H1 (cell line): ENCODE results near the gene NRP2. TPM values are rescaled to one million over a fixed set of nuclear protein-coding genes. Genes with fewer than 3 reads are reported as not detected.

ENCODE experiments used
- CTCF ChIA-PET: fragments of 300-600 bp; sonication (Branson Sonifier 250); formaldehyde crosslinking; loops from one replicate; lab custom pipeline; 2021; ENCODE audit not compliant: partially characterized antibody; lab: Charles Lee
- POLR2A ChIA-PET: fragments of 300-600 bp; sonication (Branson Sonifier 250); formaldehyde crosslinking; loops from one replicate; lab custom pipeline; 2021; ENCODE audit warnings: inconsistent platforms; ENCODE audit not compliant: partially characterized antibody; lab: Charles Lee
- DNase-seq, 2 experiments: peaks; one replicate each; pipeline versions ENCODE4 v3.0.0 to v3.0.0-alpha.2; 2010 to 2022; ENCODE audit warnings: low spot score in 2 of 2, low read depth in 1 of 2, mixed read lengths in 1 of 2
- FAIRE-seq: peaks from 2 replicates; lab custom pipeline; 2011; peaks lifted over from hg19 to GRCh38; lab: Jason Lieb, UNC
- H2AFZ ChIP-seq: 2 replicates; pipeline ENCODE4 v1.8.1; 2012; ENCODE audit warnings: low read length, inconsistent platforms
- H2AK5ac ChIP-seq: 2 replicates; pipeline ENCODE4 v1.6.1; 2013; ENCODE audit warnings: low read depth, low read length
- H2BK120ac ChIP-seq: replicated peaks from 2 replicates; pipeline ENCODE3; 2013; ENCODE audit warnings: low read depth, low read length, inconsistent platforms
- H2BK12ac ChIP-seq: 2 replicates; pipeline ENCODE4 v1.6.1; 2013; ENCODE audit warnings: low read depth, low read length
- H2BK15ac ChIP-seq: 2 replicates; pipeline ENCODE4 v1.6.1; 2013; ENCODE audit warnings: low read length
- H2BK20ac ChIP-seq: 2 replicates; pipeline ENCODE4 v1.6.1; 2013; ENCODE audit warnings: low read length
- H2BK5ac ChIP-seq: 2 replicates; pipeline ENCODE4 v1.6.1; 2013; ENCODE audit warnings: low read depth, low read length
- H3K14ac ChIP-seq: 2 replicates; pipeline ENCODE4 v1.6.1; 2013; ENCODE audit warnings: inconsistent platforms; ENCODE audit not compliant: insufficient read length
- H3K18ac ChIP-seq: 2 replicates; pipeline ENCODE4 v1.6.1; 2013; ENCODE audit warnings: low read length; ENCODE audit errors: extremely low read depth
- H3K23ac ChIP-seq: 2 replicates; pipeline ENCODE4 v1.6.1; 2013; ENCODE audit warnings: inconsistent platforms; ENCODE audit not compliant: insufficient read length
- H3K23me2 ChIP-seq: 2 replicates; pipeline ENCODE4 v1.6.1; 2013; ENCODE audit warnings: low read depth, low read length
- H3K27ac ChIP-seq: 2 replicates; pipeline ENCODE4 v1.6.1; 2011; ENCODE audit warnings: low read depth, low read length, inconsistent platforms
- H3K27me3 ChIP-seq, 4 experiments: replicated peaks in 1 of 4; 1 replicate in 1 of 4; 2 replicates in 3 of 4; pipeline versions ENCODE4 v1.6.1 to v1.8.1; 2011 to 2013; ENCODE audit warnings: low read length in 3 of 4, mild to moderate bottlenecking in 3 of 4, inconsistent platforms in 2 of 4, mixed read lengths in 2 of 4, moderate library complexity in 1 of 4; ENCODE audit not compliant: control insufficient read depth in 3 of 4, insufficient read depth in 3 of 4; ENCODE audit errors: extremely low read depth in 1 of 4
- H3K36me3 ChIP-seq, 4 experiments: 2 replicates each; pipeline versions ENCODE4 v1.6.1 to v1.8.1; 2011 to 2013; ENCODE audit warnings: mild to moderate bottlenecking in 4 of 4, low read length in 3 of 4, moderate library complexity in 2 of 4, control low read depth in 1 of 4, inconsistent platforms in 1 of 4; ENCODE audit not compliant: insufficient read depth in 4 of 4, control insufficient read depth in 2 of 4
- H3K4ac ChIP-seq: replicated peaks from 2 replicates; pipeline ENCODE3; 2013; ENCODE audit warnings: low read length, low read depth, mixed read lengths, inconsistent platforms; ENCODE audit not compliant: insufficient read length
- H3K4me1 ChIP-seq, 4 experiments: replicated peaks in 1 of 4; 1 replicate in 1 of 4; 2 replicates in 3 of 4; pipeline versions ENCODE4 v1.6.1 to v1.8.1; 2011 to 2013; ENCODE audit warnings: low read length in 3 of 4, inconsistent platforms in 2 of 4, mixed read lengths in 1 of 4; ENCODE audit not compliant: insufficient read depth in 4 of 4, control insufficient read depth in 3 of 4
- H3K4me2 ChIP-seq, 2 experiments: 2 replicates each; pipeline versions ENCODE4 v1.6.1 to v1.8.1; 2011 to 2013; ENCODE audit warnings: low read depth in 2 of 2, low read length in 2 of 2, control low read depth in 1 of 2, inconsistent platforms in 1 of 2, mild to moderate bottlenecking in 1 of 2; ENCODE audit not compliant: insufficient read depth in 1 of 2
- H3K4me3 ChIP-seq, 4 experiments: fragments of 200-600, 300-600 bp in 1 of 4; sonication (generic), shearing (Covaris generic), sonication (Bioruptor Twin) in 1 of 4; 2 replicates each; pipeline versions ENCODE4 v1.5.1 to v1.8.1; 2011 to 2016; ENCODE audit warnings: low read length in 4 of 4, low read depth in 3 of 4, control low read depth in 2 of 4, inconsistent platforms in 2 of 4, mild to moderate bottlenecking in 2 of 4, mixed read lengths in 1 of 4, moderate library complexity in 1 of 4; ENCODE audit not compliant: insufficient read depth in 2 of 4; ENCODE audit errors: extremely low read depth in 1 of 4
- H3K56ac ChIP-seq: replicated peaks from 2 replicates; pipeline ENCODE3; 2013; ENCODE audit warnings: low read depth, mild to moderate bottlenecking, mixed read lengths, low read length, inconsistent platforms; ENCODE audit not compliant: insufficient read length
- H3K79me1 ChIP-seq: 2 replicates; pipeline ENCODE4 v1.6.1; 2013; ENCODE audit warnings: low read depth, low read length, control low read depth
- H3K79me2 ChIP-seq, 2 experiments: 2 replicates each; pipeline versions ENCODE4 v1.6.1 to v1.8.1; 2012 to 2013; ENCODE audit warnings: low read length in 2 of 2, mild to moderate bottlenecking in 2 of 2, inconsistent platforms in 1 of 2; ENCODE audit not compliant: insufficient read depth in 2 of 2, control insufficient read depth in 1 of 2
- H3K9ac ChIP-seq, 4 experiments: replicated peaks in 1 of 4; 1 replicate in 1 of 4; 2 replicates in 3 of 4; pipeline versions ENCODE4 v1.6.1 to v1.8.1; 2011 to 2013; ENCODE audit warnings: low read depth in 3 of 4, low read length in 3 of 4, control low read depth in 2 of 4, mild to moderate bottlenecking in 2 of 4, moderate library complexity in 2 of 4, inconsistent platforms in 1 of 4; ENCODE audit errors: extremely low read depth in 1 of 4
- H3K9me3 ChIP-seq, 2 experiments: 2 replicates each; pipeline versions ENCODE4 v1.6.1 to v1.8.1; 2012 to 2013; ENCODE audit warnings: mild to moderate bottlenecking in 2 of 2, moderate library complexity in 2 of 2, control low read depth in 1 of 2, inconsistent platforms in 1 of 2, low read depth in 1 of 2, low read length in 1 of 2, mixed read lengths in 1 of 2; ENCODE audit not compliant: insufficient read depth in 2 of 2
- H4K20me1 ChIP-seq, 2 experiments: replicated peaks in 1 of 2; 2 replicates each; pipeline versions ENCODE3 to v1.8.1; 2011 to 2013; ENCODE audit warnings: inconsistent platforms in 2 of 2, low read length in 2 of 2, mild to moderate bottlenecking in 1 of 2; ENCODE audit not compliant: insufficient read depth in 2 of 2, control insufficient read depth in 1 of 2
- H4K5ac ChIP-seq: 2 replicates; pipeline ENCODE4 v1.6.1; 2013; ENCODE audit warnings: low read length, low read depth, mixed read lengths, inconsistent platforms; ENCODE audit not compliant: insufficient read length
- H4K8ac ChIP-seq: 2 replicates; pipeline ENCODE4 v1.8.0; 2013; ENCODE audit warnings: mild to moderate bottlenecking, moderate library complexity, low read length, inconsistent platforms; ENCODE audit not compliant: insufficient read depth; ENCODE audit errors: extremely low read depth
- H4K91ac ChIP-seq: replicated peaks from 2 replicates; pipeline ENCODE3; 2013; ENCODE audit warnings: low read length, mixed read lengths, inconsistent platforms; ENCODE audit not compliant: insufficient read length
- POU5F1 ChIP-seq: IDR thresholded peaks from 2 replicates; pipeline ENCODE4 v1.6.1; 2011; ENCODE audit warnings: low read depth, mild to moderate bottlenecking, low read length, moderate library complexity
- RXRA ChIP-seq: IDR thresholded peaks from 2 replicates; pipeline ENCODE4 v1.6.1; 2011; ENCODE audit warnings: low read depth, mild to moderate bottlenecking, low read length, moderate library complexity; ENCODE audit not compliant: insufficient read depth
- WGBS, 2 experiments: shearing (Covaris generic) in 1 of 2; methylation state at CpG; one replicate each; pipeline versions ENCODE4 v1.1.6 to v1.1.7; 2013 to 2015; ENCODE audit warnings: low lambda C conversion rate in 2 of 2, mixed read lengths in 2 of 2, inconsistent platforms in 1 of 2, low coverage in 1 of 2, missing lambda C conversion rate in 1 of 2; ENCODE audit not compliant: insufficient replicate concordance in 2 of 2, insufficient coverage in 1 of 2, insufficient read length in 1 of 2; ENCODE audit errors: extremely low coverage in 1 of 2, missing lambda C conversion rate in 1 of 2; 5-methylcytosine and 5-hydroxymethylcytosine counted together
- polyA plus RNA-seq, 7 experiments: library from polyadenylated mRNA; depleted of rRNA in 3 of 7; stranded (reverse) in 5 of 7; unstranded in 2 of 7; fragments of >200 nt in 5 of 7; fragments of 200-250 nt in 2 of 7; gene quantifications; 1 replicate in 5 of 7; 2 replicates in 1 of 7; 4 replicates in 1 of 7; pipeline versions ENCODE4 v1.2.1 to v1.2.3, GENCODE V29; 2011 to 2013; ENCODE audit warnings: missing spikeins in 2 of 7, mixed read lengths in 2 of 7
- total RNA-seq: library from RNA; stranded (reverse); fragmentation: NEBNext Ultra II Directional; extraction: Animal tissue kit (Norgen Biotek cat#: 25700); gene quantifications from 2 replicates; pipeline ENCODE4 v1.2.1, GENCODE V29; 2021

Gene NRP2
- total and polyA plus RNA-seq, 2 of the 8 experiments (the other 6 are each of a cell fraction or from before 2014, with no cell fraction given): 32.0 to 37.8 TPM

DNA sequence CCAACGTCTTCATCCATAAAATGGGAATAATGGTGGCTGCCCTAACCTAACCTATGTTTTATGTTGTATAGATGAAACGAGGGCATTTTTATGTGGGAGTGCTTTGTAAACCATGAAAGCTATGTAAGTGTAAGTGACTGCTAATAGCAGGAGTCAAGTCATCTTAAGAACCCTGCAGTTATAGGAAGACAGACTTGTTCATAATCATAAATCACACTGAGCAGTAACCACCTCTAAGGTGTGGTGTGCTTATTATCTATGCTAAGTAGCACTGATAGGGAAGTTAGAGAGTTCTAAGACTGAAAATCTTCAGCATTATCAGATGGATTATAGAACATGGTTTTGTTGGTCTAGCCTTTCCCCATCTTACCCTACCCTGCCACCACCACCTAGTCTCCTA lies 24.2 kb upstream of the NRP2 start:
- Histone ChIP-seq H2BK20ac (no peak overlapping the region), H3K36me3 (no peaks in the 10 kb centered on the region; a peak in 1 of 8 replicates), H3K4me3 (no peak overlapping the region), H3K4me1 (peaks cover 0 to 4% (median 0%) of the 10 kb centered on the region in 4 experiments; a peak in 2 of 7 replicates), H3K18ac (no peak overlapping the region), H4K91ac (no peak overlapping the region), H2BK120ac (no peak overlapping the region), H4K5ac (no peak overlapping the region), H3K56ac (no peak overlapping the region), H2BK15ac (no peak overlapping the region), H3K27ac (no peak overlapping the region), H3K9me3 (no peaks in the 10 kb centered on the region), H3K27me3 (peaks cover 0 to 1% (median 0%) of the 10 kb centered on the region in 4 experiments; a peak in 2 of 7 replicates), H2BK12ac (no peak overlapping the region), H3K23ac (no peak overlapping the region), H3K9ac (no peak overlapping the region), H4K20me1 (no peaks in the 10 kb centered on the region), H3K4me2 (no peak overlapping the region), H3K4ac (no peak overlapping the region), H3K14ac (no peak overlapping the region), H3K79me2 (no peaks in the 10 kb centered on the region), H4K8ac (no peak overlapping the region), H3K23me2 (no peaks in the 10 kb centered on the region), H3K79me1 (no peaks in the 10 kb centered on the region), H2BK5ac (no peak overlapping the region), H2AK5ac (no peak overlapping the region), H2AFZ (no peak overlapping the region)
- ChIA-PET CTCF (no interaction called here), POLR2A (no interaction called here)
- 74% methylated on average over 2 of the region's 2 CpGs; no CpG with 5 or more reads in 1 of the 2 experiments for WGBS, 2 experiments
- FAIRE-seq: no peak
- TF ChIP-seq POU5F1 (no peak), RXRA (no peak)
- no peak for DNase-seq
